Activated CD8-positive, alpha-beta T cell treated with anti-CD3 and anti-CD28 coated beads for 36 hours (primary cell): ENCODE results near the gene DBNL. TPM values are rescaled to one million over a fixed set of nuclear protein-coding genes. Genes with fewer than 3 reads are reported as not detected.

ENCODE experiments used
- ATAC-seq: fragments of 200-7000 bp; cut with Tn5 transposase; one replicate; pipeline ENCODE4 v1.10.0; 2021; ENCODE audit warnings: mild to moderate bottlenecking, moderate library complexity
- CTCF ChIA-PET: fragments of 350-600 bp; sonication (Branson Sonifier 250); formaldehyde crosslinking; loops from one replicate; lab custom pipeline; 2021; ENCODE audit warnings: antibody characterized with exemption; lab: Charles Lee
- POLR2A ChIA-PET: fragments of 350-600 bp; sonication (Branson Sonifier 250); formaldehyde crosslinking; loops from one replicate; lab custom pipeline; 2021; ENCODE audit warnings: antibody characterized with exemption; lab: Charles Lee
- DNase-seq: peaks from one replicate; pipeline ENCODE4 v3.0.0-alpha.2; 2020
- H3K27ac Mint-ChIP-seq: one replicate; pipeline ENCODE4 v1.8.0; 2021; ENCODE audit warnings: mild to moderate bottlenecking, mixed read lengths
- H3K27me3 Mint-ChIP-seq: one replicate; pipeline ENCODE4 v1.8.0; 2021; ENCODE audit warnings: mixed read lengths
- H3K36me3 Mint-ChIP-seq: one replicate; pipeline ENCODE4 v1.8.0; 2021; ENCODE audit warnings: low read depth, mixed read lengths
- H3K4me1 Mint-ChIP-seq: one replicate; pipeline ENCODE4 v1.8.0; 2021; ENCODE audit warnings: low read depth, mixed read lengths
- H3K4me3 Mint-ChIP-seq: one replicate; pipeline ENCODE4 v1.8.0; 2021; ENCODE audit warnings: mild to moderate bottlenecking, moderate library complexity, mixed read lengths
- H3K9me3 Mint-ChIP-seq: one replicate; pipeline ENCODE4 v1.8.0; 2021; ENCODE audit warnings: mixed read lengths
- CTCF ChIP-seq: fragments of 200-600 bp; IDR thresholded peaks from one replicate; pipeline ENCODE4 v1.8.0; 2022; ENCODE audit warnings: antibody characterized with exemption, mild to moderate bottlenecking
- intact Hi-C: fragments of 100-400 bp; cut with micrococcal nuclease; formaldehyde crosslinking; loops from one replicate; pipeline ENCODE4 v1.10.0; 2022
- total RNA-seq, 2 experiments: library from RNA; stranded (reverse); gene quantifications; one replicate each; pipeline ENCODE4 v1.2.3, GENCODE V29; 2021

Gene DBNL
- total RNA-seq, 2 experiments from 2014 or later, result 108 to 110 TPM

- no peak for ATAC-seq
- Mint-ChIP-seq H3K27ac (no peak overlapping the region), H3K27me3 (no peaks in the 10 kb centered on the region), H3K4me3 (no peak overlapping the region), H3K4me1 (peaks cover 25% of the 10 kb centered on the region), H3K9me3 (no peaks in the 10 kb centered on the region), H3K36me3 (no peaks in the 10 kb centered on the region)
- intact Hi-C loops, result no loop called here
- no peak for DNase-seq
- ChIA-PET POLR2A (interaction anchor here (1.3 to 1.8 kb wide), 3 partner anchors 11 to 27 kb away, joined by 3 to 6 read pairs (median 4); no protein-coding TSS in a partner anchor), CTCF (no interaction called here)
- no peak for TF ChIP-seq CTCF
Observed at GRCh38 chr7:44095781-44096180, 51.3 kb downstream of the DBNL start.

GRCh38 chr7:44096326-44096881, 51.9 kb downstream of the DBNL start:
- Mint-ChIP-seq H3K4me3 (no peak overlapping the region), H3K27me3 (no peaks in the 10 kb centered on the region), H3K4me1 (peaks cover 25% of the 10 kb centered on the region), H3K9me3 (no peaks in the 10 kb centered on the region), H3K36me3 (no peaks in the 10 kb centered on the region), H3K27ac (peak overlapping the region; percentile 86)
- TF ChIP-seq CTCF, result no peak
- DNase-seq (no peak), ATAC-seq (no peak)
- ChIA-PET CTCF (no interaction called here), POLR2A (interaction anchor here (0.6 to 2.2 kb wide), 7 partner anchors 9 to 164 kb away, joined by 3 to 10 read pairs (median 4); partner anchors contain the start of gene PGAM2)
- intact Hi-C loops, result no loop called here

- no peaks in the 10 kb centered on the region for H3K36me3 Mint-ChIP-seq
- DNase-seq, result peak; percentile 81
- TF ChIP-seq CTCF, result no peak
- no peaks in the 10 kb centered on the region for H3K9me3 Mint-ChIP-seq
- CTCF ChIA-PET, result interaction anchor here (0.7 to 3.0 kb wide), 4 partner anchors 12 to 103 kb away, joined by 3 to 21 read pairs (median 4); partner anchors contain the start of gene YKT6
- H3K4me1 Mint-ChIP-seq, result peaks cover 25% of the 10 kb centered on the region
- no peaks in the 10 kb centered on the region for H3K27me3 Mint-ChIP-seq
- peak overlapping the region; percentile 14 for H3K4me3 Mint-ChIP-seq
- intact Hi-C loops, result no loop called here
- peak; percentile 86 for ATAC-seq
- H3K27ac Mint-ChIP-seq, result peak overlapping the region; percentile 86
- POLR2A ChIA-PET, result interaction anchor here (0.6 to 2.6 kb wide), 13 partner anchors 8 to 549 kb away, joined by 3 to 11 read pairs (median 4); partner anchors contain the start of genes DBNL and PGAM2
Observed at GRCh38 chr7:44097064-44097932, 52.8 kb downstream of the DBNL start.

GRCh38 chr7:44098092-44099068, 53.9 kb downstream of the DBNL start:
- no peaks in the 10 kb centered on the region for H3K9me3 Mint-ChIP-seq
- ATAC-seq (peak; percentile 51), DNase-seq (peak; percentile 47)
- TF ChIP-seq CTCF, result no peak
- intact Hi-C loops, result no loop called here
- ChIA-PET POLR2A (interaction anchor here (0.6 to 2.6 kb wide), 12 partner anchors 7 to 550 kb away, joined by 3 to 11 read pairs (median 4); partner anchors contain the start of genes DBNL and PGAM2), CTCF (interaction anchor here (0.8 to 3.0 kb wide), 6 partner anchors 11 to 102 kb away, joined by 3 to 21 read pairs (median 4); partner anchors contain the start of gene YKT6)
- no peaks in the 10 kb centered on the region for H3K36me3 Mint-ChIP-seq
- peak overlapping the region; percentile 86 for H3K27ac Mint-ChIP-seq
- H3K4me1 Mint-ChIP-seq, result peaks cover 26% of the 10 kb centered on the region
- no peak overlapping the region for H3K4me3 Mint-ChIP-seq
- no peaks in the 10 kb centered on the region for H3K27me3 Mint-ChIP-seq
